H1 (cell line): ENCODE results near the gene GNAI1. TPM values are rescaled to one million over a fixed set of nuclear protein-coding genes. Genes with fewer than 3 reads are reported as not detected.

Experiments
- CTCF ChIA-PET: fragments of 300-600 bp; sonication (Branson Sonifier 250); formaldehyde crosslinking; loops from one replicate; lab custom pipeline; 2021; ENCODE audit not compliant: partially characterized antibody; lab: Charles Lee
- POLR2A ChIA-PET: fragments of 300-600 bp; sonication (Branson Sonifier 250); formaldehyde crosslinking; loops from one replicate; lab custom pipeline; 2021; ENCODE audit warnings: inconsistent platforms; ENCODE audit not compliant: partially characterized antibody; lab: Charles Lee
- DNase-seq, 2 experiments: peaks; one replicate each; pipeline versions ENCODE4 v3.0.0 to v3.0.0-alpha.2; 2010 to 2022; ENCODE audit warnings: low spot score in 2 of 2, low read depth in 1 of 2, mixed read lengths in 1 of 2
- FAIRE-seq: peaks from 2 replicates; lab custom pipeline; 2011; peaks lifted over from hg19 to GRCh38; lab: Jason Lieb, UNC
- H2AFZ ChIP-seq: 2 replicates; pipeline ENCODE4 v1.8.1; 2012; ENCODE audit warnings: low read length, inconsistent platforms
- H2AK5ac ChIP-seq: 2 replicates; pipeline ENCODE4 v1.6.1; 2013; ENCODE audit warnings: low read depth, low read length
- H2BK120ac ChIP-seq: replicated peaks from 2 replicates; pipeline ENCODE3; 2013; ENCODE audit warnings: low read depth, low read length, inconsistent platforms
- H2BK12ac ChIP-seq: 2 replicates; pipeline ENCODE4 v1.6.1; 2013; ENCODE audit warnings: low read depth, low read length
- H2BK15ac ChIP-seq: 2 replicates; pipeline ENCODE4 v1.6.1; 2013; ENCODE audit warnings: low read length
- H2BK20ac ChIP-seq: 2 replicates; pipeline ENCODE4 v1.6.1; 2013; ENCODE audit warnings: low read length
- H2BK5ac ChIP-seq: 2 replicates; pipeline ENCODE4 v1.6.1; 2013; ENCODE audit warnings: low read depth, low read length
- H3K14ac ChIP-seq: 2 replicates; pipeline ENCODE4 v1.6.1; 2013; ENCODE audit warnings: inconsistent platforms; ENCODE audit not compliant: insufficient read length
- H3K18ac ChIP-seq: 2 replicates; pipeline ENCODE4 v1.6.1; 2013; ENCODE audit warnings: low read length; ENCODE audit errors: extremely low read depth
- H3K23ac ChIP-seq: 2 replicates; pipeline ENCODE4 v1.6.1; 2013; ENCODE audit warnings: inconsistent platforms; ENCODE audit not compliant: insufficient read length
- H3K23me2 ChIP-seq: 2 replicates; pipeline ENCODE4 v1.6.1; 2013; ENCODE audit warnings: low read depth, low read length
- H3K27ac ChIP-seq: 2 replicates; pipeline ENCODE4 v1.6.1; 2011; ENCODE audit warnings: low read depth, low read length, inconsistent platforms
- H3K27me3 ChIP-seq, 4 experiments: replicated peaks in 1 of 4; 1 replicate in 1 of 4; 2 replicates in 3 of 4; pipeline versions ENCODE4 v1.6.1 to v1.8.1; 2011 to 2013; ENCODE audit warnings: low read length in 3 of 4, mild to moderate bottlenecking in 3 of 4, inconsistent platforms in 2 of 4, mixed read lengths in 2 of 4, moderate library complexity in 1 of 4; ENCODE audit not compliant: control insufficient read depth in 3 of 4, insufficient read depth in 3 of 4; ENCODE audit errors: extremely low read depth in 1 of 4
- H3K36me3 ChIP-seq, 4 experiments: 2 replicates each; pipeline versions ENCODE4 v1.6.1 to v1.8.1; 2011 to 2013; ENCODE audit warnings: mild to moderate bottlenecking in 4 of 4, low read length in 3 of 4, moderate library complexity in 2 of 4, control low read depth in 1 of 4, inconsistent platforms in 1 of 4; ENCODE audit not compliant: insufficient read depth in 4 of 4, control insufficient read depth in 2 of 4
- H3K4ac ChIP-seq: replicated peaks from 2 replicates; pipeline ENCODE3; 2013; ENCODE audit warnings: low read length, low read depth, mixed read lengths, inconsistent platforms; ENCODE audit not compliant: insufficient read length
- H3K4me1 ChIP-seq, 4 experiments: replicated peaks in 1 of 4; 1 replicate in 1 of 4; 2 replicates in 3 of 4; pipeline versions ENCODE4 v1.6.1 to v1.8.1; 2011 to 2013; ENCODE audit warnings: low read length in 3 of 4, inconsistent platforms in 2 of 4, mixed read lengths in 1 of 4; ENCODE audit not compliant: insufficient read depth in 4 of 4, control insufficient read depth in 3 of 4
- H3K4me2 ChIP-seq, 2 experiments: 2 replicates each; pipeline versions ENCODE4 v1.6.1 to v1.8.1; 2011 to 2013; ENCODE audit warnings: low read depth in 2 of 2, low read length in 2 of 2, control low read depth in 1 of 2, inconsistent platforms in 1 of 2, mild to moderate bottlenecking in 1 of 2; ENCODE audit not compliant: insufficient read depth in 1 of 2
- H3K4me3 ChIP-seq, 4 experiments: fragments of 200-600, 300-600 bp in 1 of 4; sonication (generic), shearing (Covaris generic), sonication (Bioruptor Twin) in 1 of 4; 2 replicates each; pipeline versions ENCODE4 v1.5.1 to v1.8.1; 2011 to 2016; ENCODE audit warnings: low read length in 4 of 4, low read depth in 3 of 4, control low read depth in 2 of 4, inconsistent platforms in 2 of 4, mild to moderate bottlenecking in 2 of 4, mixed read lengths in 1 of 4, moderate library complexity in 1 of 4; ENCODE audit not compliant: insufficient read depth in 2 of 4; ENCODE audit errors: extremely low read depth in 1 of 4
- H3K56ac ChIP-seq: replicated peaks from 2 replicates; pipeline ENCODE3; 2013; ENCODE audit warnings: low read depth, mild to moderate bottlenecking, mixed read lengths, low read length, inconsistent platforms; ENCODE audit not compliant: insufficient read length
- H3K79me1 ChIP-seq: 2 replicates; pipeline ENCODE4 v1.6.1; 2013; ENCODE audit warnings: low read depth, low read length, control low read depth
- H3K79me2 ChIP-seq, 2 experiments: 2 replicates each; pipeline versions ENCODE4 v1.6.1 to v1.8.1; 2012 to 2013; ENCODE audit warnings: low read length in 2 of 2, mild to moderate bottlenecking in 2 of 2, inconsistent platforms in 1 of 2; ENCODE audit not compliant: insufficient read depth in 2 of 2, control insufficient read depth in 1 of 2
- H3K9ac ChIP-seq, 4 experiments: replicated peaks in 1 of 4; 1 replicate in 1 of 4; 2 replicates in 3 of 4; pipeline versions ENCODE4 v1.6.1 to v1.8.1; 2011 to 2013; ENCODE audit warnings: low read depth in 3 of 4, low read length in 3 of 4, control low read depth in 2 of 4, mild to moderate bottlenecking in 2 of 4, moderate library complexity in 2 of 4, inconsistent platforms in 1 of 4; ENCODE audit errors: extremely low read depth in 1 of 4
- H3K9me3 ChIP-seq, 2 experiments: 2 replicates each; pipeline versions ENCODE4 v1.6.1 to v1.8.1; 2012 to 2013; ENCODE audit warnings: mild to moderate bottlenecking in 2 of 2, moderate library complexity in 2 of 2, control low read depth in 1 of 2, inconsistent platforms in 1 of 2, low read depth in 1 of 2, low read length in 1 of 2, mixed read lengths in 1 of 2; ENCODE audit not compliant: insufficient read depth in 2 of 2
- H4K20me1 ChIP-seq, 2 experiments: replicated peaks in 1 of 2; 2 replicates each; pipeline versions ENCODE3 to v1.8.1; 2011 to 2013; ENCODE audit warnings: inconsistent platforms in 2 of 2, low read length in 2 of 2, mild to moderate bottlenecking in 1 of 2; ENCODE audit not compliant: insufficient read depth in 2 of 2, control insufficient read depth in 1 of 2
- H4K5ac ChIP-seq: 2 replicates; pipeline ENCODE4 v1.6.1; 2013; ENCODE audit warnings: low read length, low read depth, mixed read lengths, inconsistent platforms; ENCODE audit not compliant: insufficient read length
- H4K8ac ChIP-seq: 2 replicates; pipeline ENCODE4 v1.8.0; 2013; ENCODE audit warnings: mild to moderate bottlenecking, moderate library complexity, low read length, inconsistent platforms; ENCODE audit not compliant: insufficient read depth; ENCODE audit errors: extremely low read depth
- H4K91ac ChIP-seq: replicated peaks from 2 replicates; pipeline ENCODE3; 2013; ENCODE audit warnings: low read length, mixed read lengths, inconsistent platforms; ENCODE audit not compliant: insufficient read length
- FOSL1 ChIP-seq: IDR thresholded peaks from 2 replicates; pipeline ENCODE4 v1.6.1; 2011; ENCODE audit warnings: mild to moderate bottlenecking, low read depth, low read length, moderate library complexity; ENCODE audit not compliant: insufficient read depth
- KDM4A ChIP-seq: IDR thresholded peaks from one replicate; pipeline ENCODE4 v1.7.1; 2012; ENCODE audit warnings: low read depth, mild to moderate bottlenecking, moderate library complexity, low read length, inconsistent platforms; ENCODE audit not compliant: severe bottlenecking
- MAX ChIP-seq: IDR thresholded peaks from 2 replicates; pipeline ENCODE4 v1.6.1; 2012; ENCODE audit warnings: inconsistent platforms
- RAD21 ChIP-seq, 2 experiments: IDR thresholded peaks in 1 of 2; conservative IDR thresholded peaks in 1 of 2; 2 replicates each; pipeline ENCODE4 v1.6.1; 2011; ENCODE audit warnings: low read depth in 2 of 2, low read length in 2 of 2, improper control_type of control experiment in 1 of 2, inconsistent platforms in 1 of 2, mild to moderate bottlenecking in 1 of 2, moderate library complexity in 1 of 2
- RNF2 ChIP-seq: fragments of 200-900, 300-1000 bp; sonication (generic); IDR thresholded peaks from 2 replicates; pipeline ENCODE4 v1.7.1; 2016; ENCODE audit warnings: borderline replicate concordance, low read depth, mild to moderate bottlenecking, antibody characterized with exemption, low read length; ENCODE audit not compliant: poor library complexity, severe bottlenecking; ENCODE audit errors: missing control alignments
- SIX5 ChIP-seq: IDR thresholded peaks from 2 replicates; pipeline ENCODE4 v1.6.1; 2011; ENCODE audit warnings: mild to moderate bottlenecking, low read depth, low read length
- WGBS, 2 experiments: shearing (Covaris generic) in 1 of 2; methylation state at CpG; one replicate each; pipeline versions ENCODE4 v1.1.6 to v1.1.7; 2013 to 2015; ENCODE audit warnings: low lambda C conversion rate in 2 of 2, mixed read lengths in 2 of 2, inconsistent platforms in 1 of 2, low coverage in 1 of 2, missing lambda C conversion rate in 1 of 2; ENCODE audit not compliant: insufficient replicate concordance in 2 of 2, insufficient coverage in 1 of 2, insufficient read length in 1 of 2; ENCODE audit errors: extremely low coverage in 1 of 2, missing lambda C conversion rate in 1 of 2; 5-methylcytosine and 5-hydroxymethylcytosine counted together
- polyA plus RNA-seq, 7 experiments: library from polyadenylated mRNA; depleted of rRNA in 3 of 7; stranded (reverse) in 5 of 7; unstranded in 2 of 7; fragments of >200 nt in 5 of 7; fragments of 200-250 nt in 2 of 7; gene quantifications; 1 replicate in 5 of 7; 2 replicates in 1 of 7; 4 replicates in 1 of 7; pipeline versions ENCODE4 v1.2.1 to v1.2.3, GENCODE V29; 2011 to 2013; ENCODE audit warnings: missing spikeins in 2 of 7, mixed read lengths in 2 of 7
- total RNA-seq: library from RNA; stranded (reverse); fragmentation: NEBNext Ultra II Directional; extraction: Animal tissue kit (Norgen Biotek cat#: 25700); gene quantifications from 2 replicates; pipeline ENCODE4 v1.2.1, GENCODE V29; 2021
- TF ChIP-seq, protein P1 (sequence below), 3 experiments: IDR thresholded peaks; 1 replicate in 2 of 3; 2 replicates in 1 of 3; pipeline versions ENCODE4 v1.5.1 to v1.6.1; 2011; ENCODE audit warnings: low read length in 3 of 3, mild to moderate bottlenecking in 3 of 3, inconsistent platforms in 2 of 3, low read depth in 1 of 3, moderate library complexity in 1 of 3; ENCODE audit not compliant: insufficient read depth in 1 of 3; ENCODE audit errors: control extremely low read depth in 1 of 3

The GNAI1 gene
- total and polyA plus RNA-seq, 2 of the 8 experiments (the other 6 are each of a cell fraction or from before 2014, with no cell fraction given) = 8.0 to 29.5 TPM

DNA sequence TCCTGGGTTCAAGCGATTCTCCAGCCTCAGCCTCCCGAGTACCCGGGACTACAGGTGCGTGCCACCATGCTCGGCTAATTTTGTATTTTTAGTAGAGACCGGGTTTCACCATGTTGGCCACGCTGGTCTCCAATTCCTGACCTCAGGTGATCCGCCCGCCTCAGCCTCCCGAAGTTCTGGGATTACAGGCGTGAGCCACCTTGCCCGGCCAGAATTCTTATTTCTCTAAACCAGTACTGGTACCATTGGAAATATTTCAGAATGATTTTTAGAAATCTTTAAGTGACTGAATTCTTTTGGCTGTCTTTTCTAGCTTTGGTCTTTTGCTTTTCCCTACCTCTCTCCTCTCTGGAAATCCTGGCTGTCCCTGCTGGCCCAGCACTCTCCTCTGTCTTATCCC lies 2.8 kb downstream of the GNAI1 start:
- peaks cover 0 to 6% of the 10 kb centered on the region in 2 experiments for H4K20me1 ChIP-seq
- no peak overlapping the region for H3K4me3 ChIP-seq
- peaks cover 0 to 10% (median 5%) of the 10 kb centered on the region in 4 experiments; a peak in 2 of 7 replicates for H3K4me1 ChIP-seq
- H3K9me3 ChIP-seq = no peaks in the 10 kb centered on the region; a peak in 1 of 4 replicates
- no peak overlapping the region for H2BK5ac ChIP-seq
- no peak overlapping the region for H4K5ac ChIP-seq
- TF ChIP-seq FOSL1 (no peak), RNF2 (no peak), KDM4A (no peak), SIX5 (no peak), RAD21 (IDR thresholded peaks at IDR 0.05 in 1 of 2, conservative IDR thresholded peaks at IDR 0.05 in 1 of 2; ENCODE audit: low read depth in 2 of 2, low read length in 2 of 2) (no peak), MAX (no peak)
- TF ChIP-seq, protein P1, sequence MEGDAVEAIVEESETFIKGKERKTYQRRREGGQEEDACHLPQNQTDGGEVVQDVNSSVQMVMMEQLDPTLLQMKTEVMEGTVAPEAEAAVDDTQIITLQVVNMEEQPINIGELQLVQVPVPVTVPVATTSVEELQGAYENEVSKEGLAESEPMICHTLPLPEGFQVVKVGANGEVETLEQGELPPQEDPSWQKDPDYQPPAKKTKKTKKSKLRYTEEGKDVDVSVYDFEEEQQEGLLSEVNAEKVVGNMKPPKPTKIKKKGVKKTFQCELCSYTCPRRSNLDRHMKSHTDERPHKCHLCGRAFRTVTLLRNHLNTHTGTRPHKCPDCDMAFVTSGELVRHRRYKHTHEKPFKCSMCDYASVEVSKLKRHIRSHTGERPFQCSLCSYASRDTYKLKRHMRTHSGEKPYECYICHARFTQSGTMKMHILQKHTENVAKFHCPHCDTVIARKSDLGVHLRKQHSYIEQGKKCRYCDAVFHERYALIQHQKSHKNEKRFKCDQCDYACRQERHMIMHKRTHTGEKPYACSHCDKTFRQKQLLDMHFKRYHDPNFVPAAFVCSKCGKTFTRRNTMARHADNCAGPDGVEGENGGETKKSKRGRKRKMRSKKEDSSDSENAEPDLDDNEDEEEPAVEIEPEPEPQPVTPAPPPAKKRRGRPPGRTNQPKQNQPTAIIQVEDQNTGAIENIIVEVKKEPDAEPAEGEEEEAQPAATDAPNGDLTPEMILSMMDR (IDR thresholded peaks at IDR 0.05; ENCODE audit: control extremely low read depth in 1 of 3, insufficient read depth in 1 of 3, low read depth in 1 of 3, low read length in 3 of 3) = no peak
- H3K18ac ChIP-seq = no peak overlapping the region
- H3K4ac ChIP-seq = no peak overlapping the region
- H3K36me3 ChIP-seq = no peaks in the 10 kb centered on the region
- H3K79me1 ChIP-seq = peaks cover 6% of the 10 kb centered on the region; the same call in 1 of the 2 replicates
- H2BK12ac ChIP-seq = no peak overlapping the region
- no peak overlapping the region for H4K91ac ChIP-seq
- ChIA-PET POLR2A (no interaction called here), CTCF (interaction anchor here (1.3 kb wide), 1 partner anchor 10 kb away, joined by 3 read pairs; no protein-coding TSS in a partner anchor)
- 92% methylated on average over 11 of the region's 12 CpGs; no CpG with 5 or more reads in 1 of the 2 experiments for WGBS, 2 experiments
- H4K8ac ChIP-seq = no peak overlapping the region; the same call in 1 of the 2 replicates
- no peak overlapping the region for H3K23ac ChIP-seq
- H3K56ac ChIP-seq = no peak overlapping the region
- FAIRE-seq = no peak
- H2BK120ac ChIP-seq = no peak overlapping the region
- peaks cover 7% of the 10 kb centered on the region for H3K23me2 ChIP-seq
- no peak overlapping the region for H2BK15ac ChIP-seq
- DNase-seq = no peak
- no peak overlapping the region for H3K9ac ChIP-seq
- no peak overlapping the region for H2AK5ac ChIP-seq
- peaks cover 3 to 67% of the 10 kb centered on the region in 2 experiments; a peak in 3 of 4 replicates for H3K79me2 ChIP-seq
- H2BK20ac ChIP-seq = no peak overlapping the region
- no peak overlapping the region for H3K14ac ChIP-seq
- H3K27ac ChIP-seq = no peak overlapping the region
- H3K27me3 ChIP-seq = peaks cover 0 to 3% (median 0%) of the 10 kb centered on the region in 4 experiments; a peak in 2 of 7 replicates
- no peak overlapping the region for H2AFZ ChIP-seq
- peak overlapping the region in 1 of 2 experiments; percentile 100; a peak in 1 of 4 replicates for H3K4me2 ChIP-seq
